Subcutaneous abdominal adipose tissue (tissue), 5 donors: ENCODE data around the gene RBM47.

Experiments
- H3K27ac ChIP-seq: one replicate; pipeline ENCODE4 v1.7.0; 2013; ENCODE audit warnings: low read depth, mild to moderate bottlenecking, inconsistent platforms, low read length, moderate library complexity
- H3K27me3 ChIP-seq, 5 donors: one replicate each; pipeline ENCODE4 v1.7.0; 2013; ENCODE audit warnings: low read length in 5 of 5, inconsistent platforms in 1 of 5; ENCODE audit not compliant: control insufficient read depth in 5 of 5, insufficient read depth in 4 of 5
- H3K36me3 ChIP-seq, 5 donors: one replicate each; pipeline ENCODE4 v1.7.0; 2013; ENCODE audit warnings: low read length in 5 of 5; ENCODE audit not compliant: control insufficient read depth in 5 of 5, insufficient read depth in 5 of 5
- H3K4me1 ChIP-seq, 5 donors: one replicate each; pipeline ENCODE4 v1.7.0; 2013; ENCODE audit warnings: low read length in 5 of 5, mild to moderate bottlenecking in 3 of 5, moderate library complexity in 1 of 5; ENCODE audit not compliant: control insufficient read depth in 5 of 5, insufficient read depth in 5 of 5
- H3K4me3 ChIP-seq, 5 donors: one replicate each; pipeline ENCODE4 v1.7.0; 2013; ENCODE audit warnings: low read length in 5 of 5, low read depth in 1 of 5
- H3K9ac ChIP-seq, 5 donors: one replicate each; pipeline ENCODE4 v1.7.0; 2013; ENCODE audit warnings: low read length in 5 of 5, mild to moderate bottlenecking in 4 of 5, moderate library complexity in 3 of 5
- H3K9me3 ChIP-seq, 5 donors: one replicate each; pipeline ENCODE4 v1.7.0; 2013; ENCODE audit warnings: low read length in 5 of 5; ENCODE audit not compliant: control insufficient read depth in 5 of 5
- donor health status: healthy.
- donor health status: healthy.
- donor health status: healthy.
- donor health status: healthy.
- donor health status: healthy.

The RBM47 gene

GRCh38 chr4:40612831-40613230, 16.8 kb downstream of the RBM47 start:
- Histone ChIP-seq H3K27me3 (no peaks in the 10 kb centered on the region), H3K4me3 (no peak overlapping the region), H3K9me3 (no peaks in the 10 kb centered on the region), H3K9ac (no peak overlapping the region), H3K36me3 (peaks cover 0 to 3% (median 0%) of the 10 kb centered on the region in 5 donors), H3K27ac (no peak overlapping the region), H3K4me1 (peaks cover 0 to 12% (median 0%) of the 10 kb centered on the region in 5 donors)

- Histone ChIP-seq H3K27ac (no peak overlapping the region), H3K36me3 (peaks cover 0 to 3% (median 0%) of the 10 kb centered on the region in 5 donors), H3K4me3 (no peak overlapping the region), H3K27me3 (no peaks in the 10 kb centered on the region), H3K9me3 (no peaks in the 10 kb centered on the region), H3K4me1 (peaks cover 0 to 12% (median 0%) of the 10 kb centered on the region in 5 donors), H3K9ac (no peak overlapping the region)
Measured at GRCh38 chr4:40612283-40612682, 17.4 kb downstream of the RBM47 start.

- no peak overlapping the region for H3K27ac ChIP-seq
- H3K9ac ChIP-seq, result no peak overlapping the region
- H3K4me3 ChIP-seq, result no peak overlapping the region
- H3K4me1 ChIP-seq, result peaks cover 0 to 7% (median 0%) of the 10 kb centered on the region in 5 donors
- no peaks in the 10 kb centered on the region for H3K27me3 ChIP-seq
- H3K36me3 ChIP-seq, result peaks cover 0 to 3% (median 0%) of the 10 kb centered on the region in 5 donors
- H3K9me3 ChIP-seq, result no peaks in the 10 kb centered on the region
Measured at GRCh38 chr4:40608628-40609027, 21.0 kb downstream of the RBM47 start.

DNA sequence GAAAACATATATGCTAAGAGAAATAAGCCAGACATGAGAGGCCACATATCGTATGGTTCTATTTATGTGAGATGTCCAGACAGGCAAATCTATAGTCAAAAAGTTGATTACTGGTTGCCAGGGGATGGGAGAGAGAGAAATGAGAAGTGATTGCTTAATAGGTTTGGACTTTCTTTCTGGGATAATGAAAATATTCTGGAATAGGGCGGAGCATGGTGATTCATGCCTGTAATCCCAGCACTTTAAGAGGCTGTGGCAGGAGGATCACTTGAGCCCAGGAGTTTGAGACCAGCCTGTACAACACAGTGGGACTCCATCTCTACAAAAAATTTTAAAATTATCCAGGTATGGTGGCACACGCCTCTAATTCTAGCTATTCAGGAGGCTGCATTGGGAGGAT, 22.4 kb downstream of the RBM47 start:
- H3K27me3 ChIP-seq, result no peaks in the 10 kb centered on the region
- no peak overlapping the region for H3K27ac ChIP-seq
- peaks cover 0 to 4% (median 0%) of the 10 kb centered on the region in 5 donors for H3K4me1 ChIP-seq

GRCh38 chr4:40606239-40606767, 23.4 kb downstream of the RBM47 start:
- H3K27me3 ChIP-seq, result no peaks in the 10 kb centered on the region
- H3K9me3 ChIP-seq, result no peaks in the 10 kb centered on the region
- peaks cover 0 to 3% (median 0%) of the 10 kb centered on the region in 5 donors for H3K36me3 ChIP-seq
- H3K9ac ChIP-seq, result no peak overlapping the region
- peaks cover 0 to 3% (median 0%) of the 10 kb centered on the region in 5 donors for H3K4me1 ChIP-seq
- no peak overlapping the region for H3K4me3 ChIP-seq
- no peak overlapping the region for H3K27ac ChIP-seq

More for the DNA sequence above, 22.4 kb downstream of the RBM47 start:
- Histone ChIP-seq H3K9me3 (no peaks in the 10 kb centered on the region), H3K9ac (no peak overlapping the region), H3K36me3 (peaks cover 0 to 3% (median 0%) of the 10 kb centered on the region in 5 donors), H3K4me3 (no peak overlapping the region)

- Histone ChIP-seq H3K4me3 (no peak overlapping the region), H3K27me3 (no peaks in the 10 kb centered on the region), H3K9ac (no peak overlapping the region), H3K36me3 (no peaks in the 10 kb centered on the region), H3K4me1 (peaks cover 0 to 3% (median 0%) of the 10 kb centered on the region in 5 donors), H3K27ac (no peak overlapping the region), H3K9me3 (no peaks in the 10 kb centered on the region)
Measured at GRCh38 chr4:40603281-40603680, 26.4 kb downstream of the RBM47 start.

GRCh38 chr4:40601641-40602040, 28.0 kb downstream of the RBM47 start:
- Histone ChIP-seq H3K9me3 (no peaks in the 10 kb centered on the region), H3K27me3 (no peaks in the 10 kb centered on the region), H3K9ac (no peak overlapping the region), H3K36me3 (no peaks in the 10 kb centered on the region), H3K4me1 (no peaks in the 10 kb centered on the region), H3K27ac (peak overlapping the region; percentile 4), H3K4me3 (no peak overlapping the region)

DNA sequence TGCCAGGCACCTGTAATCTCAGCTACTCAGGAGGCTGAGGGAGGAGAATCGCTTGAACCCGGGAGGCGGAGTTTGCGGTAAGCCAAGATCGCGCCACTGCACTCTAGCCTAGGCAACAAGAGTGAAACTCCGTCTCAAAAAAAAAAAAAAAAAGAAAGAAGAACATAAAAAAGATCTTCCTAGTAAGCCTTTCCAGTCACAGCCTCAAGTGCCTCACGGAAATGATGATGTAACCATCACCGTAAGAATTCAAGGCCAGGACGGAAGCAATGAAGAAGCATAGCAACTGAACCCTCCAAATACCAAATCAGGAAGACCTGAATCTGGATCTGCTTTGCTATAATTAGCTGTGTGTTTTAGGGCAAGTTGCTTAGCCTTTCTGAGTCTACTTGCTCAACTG, 28.8 kb downstream of the RBM47 start:
- Histone ChIP-seq H3K27ac (peak overlapping the region; percentile 4), H3K9me3 (no peaks in the 10 kb centered on the region), H3K4me1 (no peaks in the 10 kb centered on the region), H3K9ac (no peak overlapping the region), H3K36me3 (no peaks in the 10 kb centered on the region), H3K27me3 (no peaks in the 10 kb centered on the region), H3K4me3 (no peak overlapping the region)

GRCh38 chr4:40599431-40599830, 30.2 kb downstream of the RBM47 start:
- Histone ChIP-seq H3K9me3 (no peaks in the 10 kb centered on the region), H3K9ac (no peak overlapping the region), H3K4me3 (no peak overlapping the region), H3K4me1 (peaks cover 0 to 9% (median 0%) of the 10 kb centered on the region in 5 donors), H3K36me3 (no peaks in the 10 kb centered on the region), H3K27ac (no peak overlapping the region), H3K27me3 (no peaks in the 10 kb centered on the region)

DNA sequence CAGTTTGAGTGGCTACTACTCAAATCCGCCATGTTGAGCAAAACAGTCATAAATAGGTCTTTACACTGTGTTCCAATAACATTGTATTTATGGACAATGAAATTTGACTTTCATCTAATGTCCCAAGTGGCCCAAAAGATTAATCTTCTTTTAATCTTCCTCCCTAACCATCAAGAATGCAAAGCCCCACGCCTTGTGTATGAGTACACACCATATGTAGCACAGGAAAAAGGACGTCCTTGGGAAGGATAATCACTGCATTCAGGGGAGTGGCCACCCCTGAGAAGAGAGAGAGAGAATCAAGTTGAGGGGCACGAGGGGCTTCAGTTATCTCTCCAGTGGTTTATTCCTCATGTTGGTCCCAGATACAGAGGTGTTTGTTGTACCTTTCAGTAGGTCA, 33.1 kb downstream of the RBM47 start:
- H3K9ac ChIP-seq, result no peak overlapping the region
- H3K27me3 ChIP-seq, result no peaks in the 10 kb centered on the region
- H3K27ac ChIP-seq, result no peak overlapping the region
- no peak overlapping the region for H3K4me3 ChIP-seq
- H3K36me3 ChIP-seq, result no peaks in the 10 kb centered on the region
- H3K9me3 ChIP-seq, result peaks cover 0 to 2% (median 0%) of the 10 kb centered on the region in 5 donors
- H3K4me1 ChIP-seq, result peaks cover 0 to 10% (median 0%) of the 10 kb centered on the region in 5 donors
